Activated naive CD8-positive, alpha-beta T cell treated with anti-CD3 and anti-CD28 coated beads, Interleukin-2, amount 50 U/mL, for 24 hours (primary cell): ENCODE data around the gene TRIM44.
"Not testable (repeated sequence)": the region's sequence is repeated elsewhere in the genome, so short reads cannot be mapped to it uniquely, and the experiment has no call there.

ENCODE experiments used
- ATAC-seq: fragments of 150-1000 bp; cut with Tn5 transposase; one replicate; pipeline ENCODE4 v1.10.0; 2021
- DNase-seq: peaks from one replicate; pipeline ENCODE4 v3.0.0; 2021
- H3K27ac Mint-ChIP-seq: one replicate; pipeline ENCODE4 v1.8.0; 2021; ENCODE audit warnings: mild to moderate bottlenecking, mixed read lengths
- H3K27me3 Mint-ChIP-seq: one replicate; pipeline ENCODE4 v1.8.0; 2021; ENCODE audit warnings: mixed read lengths
- H3K36me3 Mint-ChIP-seq: one replicate; pipeline ENCODE4 v1.8.0; 2021; ENCODE audit warnings: low read depth, mixed read lengths
- H3K4me1 Mint-ChIP-seq: one replicate; pipeline ENCODE4 v1.8.0; 2021; ENCODE audit warnings: mixed read lengths
- H3K4me3 Mint-ChIP-seq: one replicate; pipeline ENCODE4 v1.8.0; 2021; ENCODE audit warnings: mild to moderate bottlenecking, moderate library complexity, mixed read lengths
- H3K9me3 Mint-ChIP-seq: one replicate; pipeline ENCODE4 v1.8.0; 2021; ENCODE audit warnings: mixed read lengths

The TRIM44 gene

GRCh38 chr11:35822815-35823495 lies 160.4 kb downstream of the TRIM44 start:
- Mint-ChIP-seq H3K9me3 (no peaks in the 10 kb centered on the region), H3K27me3 (no peaks in the 10 kb centered on the region), H3K4me1 (peaks cover 7% of the 10 kb centered on the region), H3K4me3 (no peak overlapping the region), H3K36me3 (no peaks in the 10 kb centered on the region), H3K27ac (no peak overlapping the region)
- ATAC-seq (no peak), DNase-seq (no peak)

- DNase-seq (no peak), ATAC-seq (no peak)
- Mint-ChIP-seq H3K4me3 (no peak overlapping the region), H3K4me1 (peaks cover 7% of the 10 kb centered on the region), H3K27me3 (no peaks in the 10 kb centered on the region), H3K27ac (no peak overlapping the region), H3K36me3 (no peaks in the 10 kb centered on the region), H3K9me3 (no peaks in the 10 kb centered on the region)
These were observed 161.2 kb downstream of the TRIM44 start for GRCh38 chr11:35823742-35824298.

- no peak for DNase-seq
- Mint-ChIP-seq H3K27ac (no peak overlapping the region), H3K4me3 (no peak overlapping the region), H3K9me3 (no peaks in the 10 kb centered on the region), H3K36me3 (no peaks in the 10 kb centered on the region), H3K4me1 (peaks cover 7% of the 10 kb centered on the region), H3K27me3 (no peaks in the 10 kb centered on the region)
- ATAC-seq, result no peak
These were observed 162.8 kb downstream of the TRIM44 start for GRCh38 chr11:35825386-35825785.

DNA sequence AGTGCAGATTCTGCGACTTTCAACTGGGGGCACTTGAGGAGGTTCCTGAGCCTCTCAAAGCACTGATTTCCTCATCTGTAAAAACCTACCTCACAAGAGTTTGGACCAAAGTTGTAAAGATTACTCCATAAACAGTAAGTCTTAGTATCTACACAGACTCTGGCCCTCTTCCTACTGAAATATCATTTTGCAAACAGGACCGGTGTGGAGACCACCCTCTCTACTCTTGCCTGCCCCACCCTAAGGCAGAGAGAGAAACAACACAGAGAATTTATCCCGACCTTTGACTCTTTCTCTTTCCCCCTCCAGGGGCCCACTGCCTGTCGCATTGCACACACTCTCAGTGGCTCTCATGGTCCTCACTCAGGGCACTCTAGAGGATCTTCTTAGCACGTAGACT lies 163.4 kb downstream of the TRIM44 start:
- ATAC-seq, result no peak

DNA sequence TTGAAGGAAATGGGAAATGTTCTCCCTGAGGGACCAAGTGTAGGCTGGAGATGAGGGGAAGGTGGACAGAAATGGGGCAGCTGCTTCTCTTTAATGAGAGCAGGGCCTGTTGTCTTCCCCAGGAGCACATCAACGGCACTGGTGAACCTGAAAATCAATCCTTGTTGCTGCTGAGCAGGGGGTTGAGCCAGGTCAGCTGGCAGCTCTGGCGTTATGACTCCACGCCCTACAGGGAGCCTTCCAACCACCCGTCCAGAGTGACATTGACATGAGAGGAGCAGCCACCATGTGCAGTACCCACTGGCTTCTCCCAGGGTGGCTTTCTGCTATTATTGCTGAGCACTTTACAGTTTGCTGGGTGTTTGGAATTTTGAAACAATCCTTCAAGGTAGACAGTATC lies 164.4 kb downstream of the TRIM44 start:
- Mint-ChIP-seq H3K9me3 (no peaks in the 10 kb centered on the region), H3K4me1 (peaks cover 3% of the 10 kb centered on the region), H3K27me3 (no peaks in the 10 kb centered on the region), H3K36me3 (no peaks in the 10 kb centered on the region), H3K27ac (no peak overlapping the region), H3K4me3 (no peak overlapping the region)
- ATAC-seq (no peak), DNase-seq (no peak)

More for the DNA sequence above, 163.4 kb downstream of the TRIM44 start:
- Mint-ChIP-seq H3K4me1 (peaks cover 7% of the 10 kb centered on the region), H3K4me3 (no peak overlapping the region), H3K27ac (no peak overlapping the region), H3K9me3 (no peaks in the 10 kb centered on the region), H3K36me3 (no peaks in the 10 kb centered on the region), H3K27me3 (no peaks in the 10 kb centered on the region)
- DNase-seq, result no peak

DNA sequence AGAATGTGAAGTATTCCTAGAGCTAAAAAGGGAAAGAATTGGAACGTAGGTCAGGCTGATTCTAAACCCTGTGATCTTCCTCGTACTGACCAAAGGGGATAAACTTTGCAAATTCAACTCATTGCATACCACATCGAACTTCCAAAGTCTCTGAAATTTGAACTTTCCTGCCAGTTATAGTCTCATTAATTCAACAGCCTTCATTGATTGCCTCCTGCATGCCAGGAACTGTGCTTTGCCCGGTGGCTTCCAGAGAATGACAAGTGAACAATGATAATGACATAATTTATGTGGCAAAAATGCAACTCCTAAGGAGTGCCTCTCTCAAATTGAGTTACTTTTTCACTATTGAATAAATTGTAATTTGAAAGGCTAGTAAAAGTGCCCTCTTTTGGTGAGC lies 173.6 kb downstream of the TRIM44 start:
- Mint-ChIP-seq H3K27ac (no peak overlapping the region), H3K4me3 (no peak overlapping the region), H3K27me3 (peaks cover 5% of the 10 kb centered on the region), H3K36me3 (no peaks in the 10 kb centered on the region), H3K9me3 (no peaks in the 10 kb centered on the region), H3K4me1 (no peaks in the 10 kb centered on the region)
- DNase-seq (no peak), ATAC-seq (no peak)

DNA sequence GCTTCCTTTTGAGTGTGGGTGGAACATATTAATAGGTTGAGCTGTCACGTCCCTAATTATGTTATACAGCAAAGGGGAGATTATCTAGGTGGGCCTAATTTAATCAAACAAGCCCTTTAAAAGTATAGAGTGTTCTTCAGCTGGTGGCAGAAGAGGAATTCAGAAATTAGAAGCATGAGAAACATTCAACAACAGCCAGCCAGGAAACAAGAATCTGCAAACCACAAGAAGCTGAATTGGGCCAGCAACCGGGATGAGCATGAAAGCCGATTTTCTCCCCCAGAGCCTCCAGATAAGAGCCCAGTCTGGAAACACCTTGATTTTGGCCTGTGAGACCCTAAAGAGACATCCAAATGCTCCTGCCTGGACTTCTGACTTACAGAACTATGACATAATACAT lies 175.5 kb downstream of the TRIM44 start:
- H3K27ac Mint-ChIP-seq, result no peak overlapping the region

GRCh38 chr11:35838697-35839367 lies 176.3 kb downstream of the TRIM44 start:
- not testable (repeated sequence) for H3K36me3 Mint-ChIP-seq, H3K4me3 Mint-ChIP-seq, H3K27ac Mint-ChIP-seq, H3K9me3 Mint-ChIP-seq, H3K27me3 Mint-ChIP-seq, H3K4me1 Mint-ChIP-seq, DNase-seq, ATAC-seq

More for the DNA sequence above, 175.5 kb downstream of the TRIM44 start:
- H3K27me3 Mint-ChIP-seq, result peaks cover 5% of the 10 kb centered on the region
- no peak for ATAC-seq
- no peaks in the 10 kb centered on the region for H3K36me3 Mint-ChIP-seq
- DNase-seq, result no peak
- no peaks in the 10 kb centered on the region for H3K9me3 Mint-ChIP-seq
- H3K4me1 Mint-ChIP-seq, result no peaks in the 10 kb centered on the region
- no peak overlapping the region for H3K4me3 Mint-ChIP-seq

- no peak for ATAC-seq
- Mint-ChIP-seq H3K27me3 (peaks cover 5% of the 10 kb centered on the region), H3K9me3 (no peaks in the 10 kb centered on the region), H3K4me1 (no peaks in the 10 kb centered on the region), H3K27ac (no peak overlapping the region), H3K4me3 (no peak overlapping the region), H3K36me3 (no peaks in the 10 kb centered on the region)
- DNase-seq, result no peak
These were observed 177.0 kb downstream of the TRIM44 start for GRCh38 chr11:35839368-35840161.

DNA sequence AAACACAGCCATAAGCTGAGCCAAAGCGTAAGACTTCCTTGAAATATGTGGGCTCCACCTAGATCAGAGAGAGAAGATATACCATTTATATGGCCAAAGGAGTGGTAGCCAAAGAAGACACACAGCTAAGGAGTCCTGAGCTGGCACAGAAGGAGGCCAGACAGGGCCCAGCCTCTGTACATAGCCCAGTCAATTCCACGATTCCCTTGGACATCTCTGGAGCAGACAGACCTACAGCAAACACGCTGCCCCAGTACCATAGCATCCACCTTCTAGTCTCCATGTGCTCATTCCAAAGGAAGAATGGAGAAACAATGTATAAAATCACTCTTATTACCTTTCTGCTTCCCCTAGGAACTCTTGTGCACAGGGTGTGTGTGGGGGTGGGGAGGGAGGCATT lies 179.2 kb downstream of the TRIM44 start:
- DNase-seq (no peak), ATAC-seq (no peak)
- no peak overlapping the region for H3K27ac Mint-ChIP-seq
- no peaks in the 10 kb centered on the region for H3K9me3 Mint-ChIP-seq
- H3K36me3 Mint-ChIP-seq, result no peaks in the 10 kb centered on the region
- peaks cover 5% of the 10 kb centered on the region for H3K27me3 Mint-ChIP-seq
- no peak overlapping the region for H3K4me3 Mint-ChIP-seq
- H3K4me1 Mint-ChIP-seq, result no peaks in the 10 kb centered on the region

DNA sequence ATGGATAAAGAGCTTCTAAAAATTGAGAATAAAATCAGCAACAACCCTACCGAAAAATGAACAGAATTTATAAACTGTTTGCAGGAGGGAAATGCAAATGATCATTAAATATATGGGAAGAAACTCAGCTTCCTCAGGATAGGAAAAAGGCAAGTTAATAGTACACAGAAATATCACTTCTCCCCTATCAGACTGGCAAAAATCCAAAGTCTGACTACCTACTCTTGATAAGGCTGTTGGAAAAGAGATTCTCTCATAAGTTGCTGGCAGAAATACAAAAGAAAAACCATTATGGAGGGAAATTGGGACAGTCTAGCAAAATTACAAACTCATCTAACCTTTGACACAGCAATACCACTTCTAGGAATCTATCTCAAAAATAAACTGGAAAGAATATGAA lies 180.4 kb downstream of the TRIM44 start:
- no peak for ATAC-seq
- no peaks in the 10 kb centered on the region for H3K36me3 Mint-ChIP-seq
- no peak overlapping the region for H3K4me3 Mint-ChIP-seq
- H3K27me3 Mint-ChIP-seq, result peaks cover 3% of the 10 kb centered on the region
- no peak overlapping the region for H3K27ac Mint-ChIP-seq
- H3K9me3 Mint-ChIP-seq, result no peaks in the 10 kb centered on the region
- no peaks in the 10 kb centered on the region for H3K4me1 Mint-ChIP-seq
- DNase-seq, result no peak

DNA sequence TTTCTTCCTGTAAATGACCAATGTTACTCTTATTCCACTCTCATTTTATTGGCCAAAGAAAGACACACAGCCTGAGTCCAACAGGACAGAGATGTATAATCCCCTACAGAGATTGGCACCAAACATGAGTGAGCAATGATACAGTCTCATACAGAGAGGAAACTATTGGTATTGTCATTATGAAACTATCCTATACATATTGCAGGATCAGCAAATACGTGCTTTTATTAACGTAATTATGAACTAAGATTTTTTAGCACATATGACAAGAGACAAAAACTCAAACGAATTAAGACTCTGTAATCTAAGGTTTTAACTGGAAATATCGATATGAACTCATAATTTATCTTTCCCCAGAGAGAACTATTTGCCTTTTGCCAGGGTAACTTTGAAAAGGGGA lies 182.0 kb downstream of the TRIM44 start:
- DNase-seq, result no peak
- H3K9me3 Mint-ChIP-seq, result no peaks in the 10 kb centered on the region
- no peaks in the 10 kb centered on the region for H3K36me3 Mint-ChIP-seq
- H3K4me1 Mint-ChIP-seq, result no peaks in the 10 kb centered on the region
- no peak overlapping the region for H3K27ac Mint-ChIP-seq
- ATAC-seq, result no peak
- H3K27me3 Mint-ChIP-seq, result peaks cover 3% of the 10 kb centered on the region
- H3K4me3 Mint-ChIP-seq, result no peak overlapping the region

DNA sequence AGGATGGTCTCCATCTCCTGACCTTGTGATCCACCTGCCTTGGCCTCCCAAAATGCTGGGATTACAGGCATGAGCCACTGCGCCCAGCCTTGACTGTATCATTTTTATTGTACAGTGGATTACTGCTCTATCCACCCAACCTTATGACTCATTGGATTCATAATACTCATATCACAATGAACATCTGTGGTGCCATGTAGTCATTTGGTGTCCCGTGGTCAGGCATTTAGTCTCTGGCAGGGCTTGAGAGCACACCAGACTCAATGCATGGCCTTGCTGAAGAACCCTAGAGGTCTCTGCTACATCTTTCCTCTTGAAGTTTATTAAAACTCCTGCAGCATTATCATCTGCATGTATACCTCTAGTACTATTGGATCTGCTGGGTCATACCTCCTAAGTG lies 183.3 kb downstream of the TRIM44 start:
- no peaks in the 10 kb centered on the region for H3K4me1 Mint-ChIP-seq
- H3K9me3 Mint-ChIP-seq, result no peaks in the 10 kb centered on the region
- H3K4me3 Mint-ChIP-seq, result no peak overlapping the region
- no peaks in the 10 kb centered on the region for H3K36me3 Mint-ChIP-seq
- peaks cover 3% of the 10 kb centered on the region for H3K27me3 Mint-ChIP-seq
- ATAC-seq (peak; percentile 40), DNase-seq (no peak)
- H3K27ac Mint-ChIP-seq, result no peak overlapping the region

- Mint-ChIP-seq H3K9me3 (no peaks in the 10 kb centered on the region), H3K4me3 (no peak overlapping the region), H3K36me3 (no peaks in the 10 kb centered on the region), H3K27me3 (peaks cover 3% of the 10 kb centered on the region), H3K27ac (no peak overlapping the region), H3K4me1 (no peaks in the 10 kb centered on the region)
- no peak for ATAC-seq
- DNase-seq, result no peak
These were observed 184.3 kb downstream of the TRIM44 start for GRCh38 chr11:35846874-35847273.

GRCh38 chr11:35847473-35847872 lies 184.9 kb downstream of the TRIM44 start:
- H3K4me1 Mint-ChIP-seq, result no peaks in the 10 kb centered on the region

More at GRCh38 chr11:35847473-35847872, 184.9 kb downstream of the TRIM44 start:
- no peak overlapping the region for H3K4me3 Mint-ChIP-seq
- no peak overlapping the region for H3K27ac Mint-ChIP-seq
- no peaks in the 10 kb centered on the region for H3K36me3 Mint-ChIP-seq
- ATAC-seq (no peak), DNase-seq (no peak)
- H3K9me3 Mint-ChIP-seq, result no peaks in the 10 kb centered on the region
- peaks cover 3% of the 10 kb centered on the region for H3K27me3 Mint-ChIP-seq
